Measurements from ENCODE around the gene TIMM44. TPM values are rescaled to one million over a fixed set of nuclear protein-coding genes. Genes with fewer than 3 reads are reported as not detected.
"Not testable (repeated sequence)": the region's sequence is repeated elsewhere in the genome, so short reads cannot be mapped to it uniquely, and the experiment has no call there.

TIMM44 gene
- total RNA-seq, 1 experiment from 2014 or later, result 55.5 TPM

DNA sequence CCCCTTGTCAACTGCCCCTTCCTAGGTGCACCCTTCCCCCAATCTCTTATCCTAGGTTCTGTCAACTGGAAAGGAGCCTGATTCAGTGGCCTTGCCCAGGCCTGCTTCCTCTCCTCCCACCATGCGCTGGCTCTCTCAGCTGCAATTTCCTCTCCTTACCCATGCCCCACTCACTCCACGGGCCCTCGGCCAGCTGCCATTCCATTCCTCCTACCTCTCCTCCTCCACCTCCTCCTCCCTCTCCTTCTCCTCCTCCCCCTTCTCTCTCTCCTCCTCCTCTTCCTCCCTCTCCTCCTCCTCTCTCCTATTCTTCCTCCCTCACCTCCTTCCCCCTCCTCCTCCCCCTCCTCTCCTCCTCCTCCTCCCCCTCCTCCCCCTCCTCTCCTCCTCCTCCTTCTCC is 9.6 kb upstream of the TIMM44 start:
- DNase-seq (ENCODE audit: low spot score), result no peak

DNA sequence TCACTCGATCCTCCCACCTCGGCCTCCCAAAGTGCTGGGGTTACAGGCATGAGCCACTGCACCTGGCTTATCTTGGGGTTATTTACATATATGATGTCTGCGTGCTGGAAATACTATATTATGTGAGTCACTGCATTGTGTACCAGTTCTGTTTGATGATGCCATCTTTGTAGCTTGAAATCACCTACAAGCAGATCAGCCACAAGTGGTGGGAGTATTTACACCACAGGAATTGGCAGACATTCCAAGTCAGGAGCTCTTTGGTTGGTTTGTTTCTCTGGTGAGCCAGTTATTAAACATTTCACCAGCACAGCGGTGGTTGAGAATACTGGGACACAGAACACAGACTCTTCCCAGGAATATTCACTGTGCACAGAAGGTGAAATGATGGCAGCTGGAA is 4.5 kb upstream of the TIMM44 start:
- DNase-seq (ENCODE audit: low spot score), result no peak

DNA sequence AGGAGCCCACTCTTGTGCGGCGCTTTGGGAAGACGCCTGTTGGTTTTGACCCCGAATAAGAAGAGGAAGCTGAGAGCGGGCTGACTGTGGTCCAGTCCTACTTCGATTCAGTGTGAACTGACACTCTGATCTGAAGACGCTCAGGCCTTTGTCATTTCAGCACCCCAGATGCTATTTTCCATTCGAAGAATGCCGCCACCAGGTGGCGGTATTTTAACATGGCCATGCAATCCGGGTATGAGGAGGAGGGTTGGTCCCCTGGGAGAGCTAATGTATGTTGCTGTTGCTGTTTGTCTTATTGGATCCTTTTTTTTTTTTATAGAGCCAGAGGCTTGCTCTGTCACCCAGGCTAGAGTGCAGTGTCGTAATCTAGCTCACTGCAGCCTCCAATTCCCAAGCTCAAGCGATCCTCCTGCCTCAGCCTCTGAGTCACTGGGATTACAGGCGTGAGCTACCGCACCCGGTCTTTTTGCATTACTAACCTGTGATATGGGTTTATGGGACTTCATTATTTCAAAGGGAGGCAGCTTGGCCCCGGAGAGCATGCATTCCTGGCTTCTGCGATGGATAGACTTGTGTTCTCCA is 803 bp upstream of the TIMM44 start:
- DNase-seq (ENCODE audit: low spot score), result peak; percentile 93

- DNase-seq (ENCODE audit: low spot score), result peak; percentile 25
Measured at GRCh38 chr19:7942981-7943443, 454 bp downstream of the TIMM44 start.

GRCh38 chr19:7941895-7942596 is 1.4 kb downstream of the TIMM44 start:
- no peak for DNase-seq (ENCODE audit: low spot score)

GRCh38 chr19:7940841-7941240 is 2.6 kb downstream of the TIMM44 start:
- DNase-seq (ENCODE audit: low spot score), result no peak

DNA sequence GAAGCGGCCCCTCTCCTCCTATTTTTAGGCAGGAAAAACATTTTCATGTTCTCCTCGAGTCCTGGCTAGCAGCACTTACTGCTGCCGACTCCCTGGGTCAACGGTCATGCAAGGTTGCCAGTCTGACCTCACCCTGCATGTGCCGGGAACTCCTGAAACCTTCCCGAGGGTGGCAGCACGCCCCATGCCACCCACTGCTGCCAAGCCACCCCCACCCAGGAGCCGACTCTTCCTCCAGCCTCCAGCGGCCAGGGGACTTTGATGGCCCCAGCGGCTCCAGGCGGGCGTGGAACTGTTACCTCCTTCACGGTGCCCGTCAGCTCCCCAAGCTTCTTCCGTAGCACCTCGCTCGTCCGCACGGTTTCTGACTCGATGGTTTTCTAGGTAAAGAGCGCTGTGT is 8.7 kb downstream of the TIMM44 start:
- no peak for DNase-seq (ENCODE audit: low spot score)

GRCh38 chr19:7933828-7934725 is 9.4 kb downstream of the TIMM44 start:
- DNase-seq (ENCODE audit: low spot score), result no peak

DNA sequence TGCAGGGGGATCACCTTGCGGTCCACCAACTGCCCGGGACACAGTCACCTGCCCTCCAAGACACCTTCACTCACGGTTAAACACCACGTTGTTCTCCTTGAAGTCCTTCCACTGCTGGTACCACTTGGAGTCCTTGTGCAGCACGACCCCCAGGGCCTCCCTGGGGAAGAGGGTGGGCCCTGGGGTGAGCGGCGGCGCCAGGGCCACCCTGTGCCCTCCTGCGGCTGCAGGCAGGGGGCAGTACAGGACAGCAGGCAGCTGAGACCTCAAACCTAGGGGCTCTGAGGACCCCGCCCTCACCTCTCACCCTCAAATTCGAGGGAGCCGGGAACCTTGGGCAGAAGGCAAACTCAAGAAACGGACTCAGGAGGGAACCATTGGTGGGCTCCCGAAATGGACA is 10.1 kb downstream of the TIMM44 start:
- no peak for DNase-seq (ENCODE audit: low spot score)

DNA sequence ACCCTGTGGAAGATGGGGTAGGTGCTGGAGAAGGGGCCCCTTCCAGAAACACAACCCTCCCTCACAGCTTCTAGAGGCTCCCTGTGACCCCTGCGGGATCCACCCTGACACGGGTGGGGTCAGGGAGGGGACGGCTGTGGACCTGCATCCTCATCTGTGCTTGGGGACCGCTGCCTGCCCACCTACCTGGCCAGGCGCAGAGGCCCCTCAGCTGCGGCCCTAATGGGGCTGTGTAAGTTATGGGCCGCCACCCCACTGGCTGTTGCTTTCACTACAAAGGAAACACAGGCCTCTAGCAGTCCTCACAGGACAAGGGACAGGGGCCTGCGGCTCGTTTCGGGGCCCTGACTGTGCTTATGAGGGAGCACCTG is 10.6 kb downstream of the TIMM44 start:
- DNase-seq (ENCODE audit: low spot score), result no peak

GRCh38 chr19:7932276-7932929 is 11.1 kb downstream of the TIMM44 start:
- DNase-seq (ENCODE audit: low spot score), result no peak

GRCh38 chr19:7931221-7932061 is 12.0 kb downstream of the TIMM44 start:
- no peak for DNase-seq (ENCODE audit: low spot score)

GRCh38 chr19:7930765-7931164 is 12.7 kb downstream of the TIMM44 start:
- no peak for DNase-seq (ENCODE audit: low spot score)

- not testable (repeated sequence) for DNase-seq (ENCODE audit: low spot score)
Measured at GRCh38 chr19:7930030-7930429, 13.4 kb downstream of the TIMM44 start.

DNA sequence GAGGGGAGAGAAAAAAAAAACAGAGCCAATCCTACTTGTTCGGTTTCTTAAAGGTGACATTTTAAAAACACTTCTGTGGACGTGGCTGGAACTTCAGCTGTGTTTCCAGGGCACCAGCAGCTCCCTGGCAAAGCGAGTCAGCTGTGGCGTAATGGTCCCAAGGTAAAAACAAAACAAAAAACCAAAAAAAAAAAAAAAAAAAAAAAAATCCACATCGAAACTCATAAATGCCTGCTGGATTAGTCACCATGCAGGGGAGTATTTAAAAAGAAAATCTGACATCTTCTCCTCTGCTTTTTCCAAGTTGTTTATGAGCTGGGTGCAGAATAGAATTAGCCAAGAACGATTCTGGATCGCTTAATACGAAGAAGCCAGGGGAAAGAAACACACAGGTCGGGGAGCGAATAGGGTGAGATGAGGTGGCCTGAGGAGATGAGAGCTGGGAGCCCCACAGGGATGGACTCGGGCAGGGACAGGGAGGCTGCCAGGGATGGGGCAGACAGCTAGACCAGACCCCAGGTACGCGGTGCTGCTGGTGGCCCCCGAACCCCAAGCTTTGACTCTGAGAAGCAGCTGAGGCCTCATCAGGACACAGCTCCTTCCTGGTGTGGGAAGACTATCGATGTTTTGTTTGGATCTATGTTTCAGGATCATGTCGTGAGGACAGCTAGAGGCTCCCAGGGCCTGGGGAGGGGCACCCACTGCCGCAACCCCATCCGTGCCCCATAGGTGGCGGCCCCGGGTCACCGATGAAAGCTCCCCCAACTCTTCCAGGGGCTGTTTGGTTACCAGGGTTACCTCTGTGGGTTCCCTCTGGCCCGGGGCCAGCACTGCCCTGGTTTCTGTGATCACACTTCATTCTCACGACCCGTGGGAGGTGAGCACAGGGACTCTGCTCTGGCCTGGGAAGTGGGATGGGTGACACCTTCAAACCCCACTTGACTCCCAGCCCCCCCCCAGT is 14.4 kb downstream of the TIMM44 start:
- peak; percentile 54 for DNase-seq (ENCODE audit: low spot score)

GRCh38 chr19:7928334-7928706 is 15.1 kb downstream of the TIMM44 start:
- no peak for DNase-seq (ENCODE audit: low spot score)

DNA sequence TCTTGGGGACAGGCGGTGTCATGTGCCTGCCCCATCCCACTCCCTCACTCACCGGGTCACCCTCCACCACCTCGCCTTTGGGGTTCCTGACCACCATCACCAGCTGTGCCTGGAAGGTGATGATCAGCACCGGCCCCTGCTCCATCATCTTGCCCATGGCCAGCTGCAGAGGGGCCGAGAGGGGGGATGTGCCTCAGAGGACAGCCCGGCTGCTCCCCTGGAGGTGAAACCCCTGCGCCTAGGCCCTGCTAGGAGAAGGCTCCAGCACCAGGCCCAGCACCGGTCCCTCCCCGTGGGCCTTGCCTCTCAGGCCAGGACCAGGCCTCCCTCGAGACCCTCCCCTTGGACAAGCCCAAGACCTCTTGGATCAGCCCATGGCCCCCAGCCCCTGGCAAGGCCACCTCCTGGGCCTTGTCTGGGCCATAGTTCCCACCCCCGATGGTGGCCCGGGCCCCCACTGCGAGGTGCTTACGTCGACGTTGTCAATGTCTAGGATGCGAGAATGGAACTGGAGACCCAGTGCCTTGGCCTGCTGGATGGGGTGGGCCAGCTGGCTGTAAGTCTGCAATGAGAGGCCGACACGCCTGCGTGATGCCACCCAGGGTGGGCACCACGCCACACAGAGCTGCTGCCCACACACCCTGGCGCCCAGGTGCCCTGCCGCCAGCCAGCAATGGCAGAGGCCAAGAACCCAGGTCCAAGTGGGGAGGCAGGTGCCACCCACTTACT is 15.7 kb downstream of the TIMM44 start:
- no peak for DNase-seq (ENCODE audit: low spot score)

GRCh38 chr19:7926727-7927604 is 16.5 kb downstream of the TIMM44 start:
- DNase-seq (ENCODE audit: low spot score), result no peak
